ENCODE measurements around the gene SCAI.

SCAI gene

DNA sequence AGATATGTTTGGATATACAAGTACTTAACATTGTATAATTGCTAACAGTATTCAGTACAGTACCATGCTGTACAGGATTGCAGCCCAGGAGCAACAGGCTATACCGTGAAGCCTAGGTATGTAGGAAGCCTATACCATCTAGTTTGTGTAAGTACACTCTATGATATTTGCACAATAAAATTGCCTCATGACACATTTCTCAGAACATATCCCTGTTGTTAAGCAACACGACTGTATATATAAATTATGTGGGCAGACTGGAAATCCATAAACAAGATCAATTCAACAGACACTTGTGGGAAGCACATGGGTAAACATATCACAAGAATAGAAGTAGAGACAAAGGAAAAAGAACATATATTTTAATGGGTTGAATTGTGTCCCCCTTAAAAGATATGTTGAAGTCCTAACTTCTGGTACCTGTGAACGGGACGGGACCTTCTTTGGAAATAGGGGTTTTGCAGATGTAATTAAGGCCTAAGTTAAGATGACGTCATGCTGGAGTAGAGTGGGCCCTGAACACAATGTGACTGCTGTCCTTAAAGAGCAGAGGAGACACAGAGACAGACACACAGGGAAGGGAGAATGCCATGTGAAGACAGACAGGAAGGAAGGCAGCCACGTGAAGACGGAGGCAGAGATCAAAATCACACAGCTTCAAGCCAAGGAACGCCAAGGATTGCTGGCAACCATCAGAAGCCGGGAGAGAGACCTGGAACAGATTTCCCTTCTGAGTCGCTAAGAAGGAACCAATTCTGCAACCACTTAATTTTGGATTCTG, 76.3 kb downstream of the SCAI start:
- Histone ChIP-seq H3F3A (ENCODE audit: insufficient read depth) (peaks cover 8% of the 10 kb centered on the region; the same call in 1 of the 2 replicates), H3K9ac (ENCODE audit: low read length) (no peak overlapping the region), H3K79me2 (ENCODE audit: insufficient read depth, low read length) (no peaks in the 10 kb centered on the region), H3K9me3 (ENCODE audit: insufficient read depth, low read length) (no peaks in the 10 kb centered on the region), H3K36me3 (ENCODE audit: low read length) (no peaks in the 10 kb centered on the region), H3K9me2 (replicated peaks; ENCODE audit: insufficient read depth, low read length) (no peaks in the 10 kb centered on the region), H3K4me2 (ENCODE audit: low read depth, low read length, poor library complexity, severe bottlenecking) (no peak overlapping the region), H3K27me3 (ENCODE audit: low read length) (no peaks in the 10 kb centered on the region), H2AFZ (ENCODE audit: low read depth, low read length, severe bottlenecking) (no peak overlapping the region), H3K4me3 (ENCODE audit: insufficient read depth, low read length, poor library complexity, severe bottlenecking) (no peak overlapping the region), H4K20me1 (ENCODE audit: low read depth, low read length) (no peaks in the 10 kb centered on the region; the same call in 1 of the 2 replicates), H3K27ac (ENCODE audit: low read depth, low read length) (no peak overlapping the region)
- TF ChIP-seq, protein P1, sequence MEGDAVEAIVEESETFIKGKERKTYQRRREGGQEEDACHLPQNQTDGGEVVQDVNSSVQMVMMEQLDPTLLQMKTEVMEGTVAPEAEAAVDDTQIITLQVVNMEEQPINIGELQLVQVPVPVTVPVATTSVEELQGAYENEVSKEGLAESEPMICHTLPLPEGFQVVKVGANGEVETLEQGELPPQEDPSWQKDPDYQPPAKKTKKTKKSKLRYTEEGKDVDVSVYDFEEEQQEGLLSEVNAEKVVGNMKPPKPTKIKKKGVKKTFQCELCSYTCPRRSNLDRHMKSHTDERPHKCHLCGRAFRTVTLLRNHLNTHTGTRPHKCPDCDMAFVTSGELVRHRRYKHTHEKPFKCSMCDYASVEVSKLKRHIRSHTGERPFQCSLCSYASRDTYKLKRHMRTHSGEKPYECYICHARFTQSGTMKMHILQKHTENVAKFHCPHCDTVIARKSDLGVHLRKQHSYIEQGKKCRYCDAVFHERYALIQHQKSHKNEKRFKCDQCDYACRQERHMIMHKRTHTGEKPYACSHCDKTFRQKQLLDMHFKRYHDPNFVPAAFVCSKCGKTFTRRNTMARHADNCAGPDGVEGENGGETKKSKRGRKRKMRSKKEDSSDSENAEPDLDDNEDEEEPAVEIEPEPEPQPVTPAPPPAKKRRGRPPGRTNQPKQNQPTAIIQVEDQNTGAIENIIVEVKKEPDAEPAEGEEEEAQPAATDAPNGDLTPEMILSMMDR (IDR thresholded peaks at IDR 0.05; ENCODE audit: insufficient read depth, low read length, poor library complexity, severe bottlenecking), result no peak
- TF ChIP-seq EZH2phosphoT487 (conservative IDR thresholded peaks at IDR 0.05; ENCODE audit: low read length), result no peak

DNA sequence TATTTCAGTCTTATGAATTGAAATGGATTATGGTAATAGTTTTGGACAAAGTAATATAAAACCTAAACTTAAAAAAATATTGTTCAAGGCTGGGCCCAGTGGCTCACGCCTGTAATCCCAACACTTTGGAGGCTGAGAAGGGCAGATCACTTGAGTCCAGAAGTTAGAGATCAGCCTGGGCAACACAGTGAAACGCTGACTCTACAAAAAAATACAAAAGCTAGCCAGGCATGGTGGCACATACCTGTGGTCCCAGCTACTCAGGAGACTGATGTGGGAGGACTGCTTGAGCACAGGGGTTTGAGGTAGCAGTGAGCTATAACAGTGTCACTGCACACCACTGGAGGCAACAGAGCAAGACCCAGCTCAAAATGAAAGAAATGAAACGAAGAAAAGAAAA, 81.9 kb downstream of the SCAI start:
- H4K20me1 ChIP-seq (ENCODE audit: low read depth, low read length), result no peaks in the 10 kb centered on the region; the same call in 1 of the 2 replicates
- H3K9me3 ChIP-seq (ENCODE audit: insufficient read depth, low read length), result no peaks in the 10 kb centered on the region
- H3K4me2 ChIP-seq (ENCODE audit: low read depth, low read length, poor library complexity, severe bottlenecking), result no peak overlapping the region
- no peak overlapping the region for H2AFZ ChIP-seq (ENCODE audit: low read depth, low read length, severe bottlenecking)
- H3F3A ChIP-seq (ENCODE audit: insufficient read depth), result peaks cover 8% of the 10 kb centered on the region; the same call in 1 of the 2 replicates
- H3K9ac ChIP-seq (ENCODE audit: low read length), result no peak overlapping the region
- H3K36me3 ChIP-seq (ENCODE audit: low read length), result no peaks in the 10 kb centered on the region
- H3K9me2 ChIP-seq (replicated peaks; ENCODE audit: insufficient read depth, low read length), result no peaks in the 10 kb centered on the region
- no peaks in the 10 kb centered on the region for H3K27me3 ChIP-seq (ENCODE audit: low read length)
- no peaks in the 10 kb centered on the region for H3K79me2 ChIP-seq (ENCODE audit: insufficient read depth, low read length)
- no peak for TF ChIP-seq EZH2phosphoT487 (conservative IDR thresholded peaks at IDR 0.05; ENCODE audit: low read length)
- TF ChIP-seq, protein P1 (IDR thresholded peaks at IDR 0.05; ENCODE audit: insufficient read depth, low read length, poor library complexity, severe bottlenecking), result no peak
- no peak overlapping the region for H3K27ac ChIP-seq (ENCODE audit: low read depth, low read length)
- no peak overlapping the region for H3K4me3 ChIP-seq (ENCODE audit: insufficient read depth, low read length, poor library complexity, severe bottlenecking)

DNA sequence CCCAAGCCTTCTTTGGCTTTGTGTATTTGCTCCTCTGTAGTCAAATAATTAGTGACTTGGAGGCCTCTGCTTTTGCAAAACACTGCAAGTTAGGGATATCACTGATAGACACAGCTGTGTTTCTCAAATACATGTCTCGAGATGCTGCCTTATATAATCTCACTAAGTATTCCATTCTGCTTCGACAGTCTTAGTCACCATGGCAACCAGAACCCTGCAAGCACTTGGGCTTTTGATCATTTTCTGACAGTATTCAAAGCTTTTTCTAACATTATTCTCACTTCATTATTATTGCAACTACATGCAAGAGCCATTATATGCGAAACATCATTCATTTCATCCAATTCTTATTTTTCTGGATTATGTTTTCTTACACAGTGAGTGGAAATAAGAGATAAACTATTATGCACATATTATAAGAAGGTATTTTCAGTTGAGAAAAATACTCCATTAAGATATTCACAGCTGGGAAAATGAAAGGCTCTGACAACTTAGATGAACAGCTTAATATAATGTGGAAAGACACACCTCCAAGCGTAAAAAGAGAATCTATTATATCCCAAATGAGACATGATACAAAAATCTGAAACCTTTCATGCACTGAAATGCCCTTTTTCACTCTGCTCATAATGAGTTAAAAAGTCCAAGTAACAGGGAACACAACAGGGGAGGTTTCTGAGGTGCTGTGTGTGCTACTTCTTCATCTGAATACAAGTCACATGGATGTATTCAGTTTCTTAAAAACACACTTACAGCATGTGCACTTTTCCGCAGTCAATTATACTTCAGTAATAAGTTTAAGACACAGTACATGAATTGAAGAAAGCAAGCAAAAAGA, 93.9 kb downstream of the SCAI start:
- Histone ChIP-seq H2AFZ (ENCODE audit: low read depth, low read length, severe bottlenecking) (no peak overlapping the region), H3F3A (ENCODE audit: insufficient read depth) (no peaks in the 10 kb centered on the region), H4K20me1 (ENCODE audit: low read depth, low read length) (no peaks in the 10 kb centered on the region), H3K36me3 (ENCODE audit: low read length) (peaks cover 3% of the 10 kb centered on the region; the same call in 1 of the 2 replicates), H3K79me2 (ENCODE audit: insufficient read depth, low read length) (no peaks in the 10 kb centered on the region), H3K27me3 (ENCODE audit: low read length) (no peaks in the 10 kb centered on the region), H3K9ac (ENCODE audit: low read length) (no peak overlapping the region), H3K27ac (ENCODE audit: low read depth, low read length) (no peak overlapping the region), H3K4me2 (ENCODE audit: low read depth, low read length, poor library complexity, severe bottlenecking) (no peak overlapping the region), H3K4me3 (ENCODE audit: insufficient read depth, low read length, poor library complexity, severe bottlenecking) (no peak overlapping the region), H3K9me2 (replicated peaks; ENCODE audit: insufficient read depth, low read length) (no peaks in the 10 kb centered on the region), H3K9me3 (ENCODE audit: insufficient read depth, low read length) (no peaks in the 10 kb centered on the region)
- TF ChIP-seq, protein P1 (IDR thresholded peaks at IDR 0.05; ENCODE audit: insufficient read depth, low read length, poor library complexity, severe bottlenecking), result no peak
- no peak for TF ChIP-seq EZH2phosphoT487 (conservative IDR thresholded peaks at IDR 0.05; ENCODE audit: low read length)

Measured in SU-DHL-6 (cell line).